ENCODE measurements around the gene SRRM1.
"Not testable (repeated sequence)": the region's sequence is repeated elsewhere in the genome, so short reads cannot be mapped to it uniquely, and the experiment has no call there.

Gene SRRM1

GRCh38 chr1:24643363-24644099, 429 bp downstream of the SRRM1 start:
- no peak for DNase-seq

GRCh38 chr1:24644100-24644384, 940 bp downstream of the SRRM1 start:
- DNase-seq: no peak

GRCh38 chr1:24648919-24649318, 5.8 kb downstream of the SRRM1 start:
- DNase-seq: no peak

GRCh38 chr1:24652382-24652781, 9.3 kb downstream of the SRRM1 start:
- no peak for DNase-seq

- DNase-seq: no peak
Observed at GRCh38 chr1:24654010-24654409, 10.9 kb downstream of the SRRM1 start.

- DNase-seq: no peak
Observed at GRCh38 chr1:24656046-24656445, 12.9 kb downstream of the SRRM1 start.

GRCh38 chr1:24657781-24658180, 14.7 kb downstream of the SRRM1 start:
- DNase-seq: no peak

- DNase-seq: no peak
Observed at GRCh38 chr1:24659166-24659904, 16.2 kb downstream of the SRRM1 start.

- no peak for DNase-seq
Observed at GRCh38 chr1:24659993-24660665, 17.0 kb downstream of the SRRM1 start.

- no peak for DNase-seq
Observed at GRCh38 chr1:24664507-24665033, 21.5 kb downstream of the SRRM1 start.

GRCh38 chr1:24666794-24667193, 23.7 kb downstream of the SRRM1 start:
- DNase-seq: no peak

GRCh38 chr1:24671372-24671771, 28.3 kb downstream of the SRRM1 start:
- DNase-seq: not testable (repeated sequence)

- not testable (repeated sequence) for DNase-seq
Observed at GRCh38 chr1:24672686-24673085, 29.6 kb downstream of the SRRM1 start.

GRCh38 chr1:24673341-24673740, 30.2 kb downstream of the SRRM1 start:
- DNase-seq: no peak

GRCh38 chr1:24678421-24678820, 35.3 kb downstream of the SRRM1 start:
- not testable (repeated sequence) for DNase-seq

- no peak for DNase-seq
Observed at GRCh38 chr1:24679725-24680124, 36.6 kb downstream of the SRRM1 start.

- DNase-seq: no peak
Observed at GRCh38 chr1:24683713-24684162, 40.6 kb downstream of the SRRM1 start.

- DNase-seq: no peak
Observed at GRCh38 chr1:24688033-24688432, 44.9 kb downstream of the SRRM1 start.

- DNase-seq: peak; percentile 48
Observed at GRCh38 chr1:24688621-24689195, 45.6 kb downstream of the SRRM1 start.

GRCh38 chr1:24691051-24691450, 47.9 kb downstream of the SRRM1 start:
- no peak for DNase-seq

- no peak for DNase-seq
Observed at GRCh38 chr1:24692351-24692980, 49.4 kb downstream of the SRRM1 start.

GRCh38 chr1:24693827-24694379, 50.8 kb downstream of the SRRM1 start:
- no peak for DNase-seq
